ENCODE data around the gene ZNF324. TPM values are rescaled to one million over a fixed set of nuclear protein-coding genes. Genes with fewer than 3 reads are reported as not detected.

ZNF324 gene
- total and polyA plus RNA-seq, 2 of the 13 experiments (the other 11 are each of a cell fraction or from before 2014, with no cell fraction given): 1.1 to 4.7 TPM

- peak; percentile 75 for TF ChIP-seq ZBTB33 (CRISPR knock-in tag; IDR thresholded peaks at IDR 0.05)
- peak; percentile 81; the same call in 1 of the 2 replicates for TF ChIP-seq SAFB2 (CRISPR knock-in tag; IDR thresholded peaks at IDR 0.05; ENCODE audit: borderline replicate concordance, low read depth)
- TF ChIP-seq HINFP (CRISPR knock-in tag; IDR thresholded peaks at IDR 0.05; ENCODE audit: low read depth): peak; percentile 78; the same call in 1 of the 2 replicates
- peak; percentile 95 for TF ChIP-seq ZSCAN21 (CRISPR knock-in tag; IDR thresholded peaks at IDR 0.05; ENCODE audit: borderline replicate concordance)
- TF ChIP-seq HMGXB3 (CRISPR knock-in tag; IDR thresholded peaks at IDR 0.05; ENCODE audit: borderline replicate concordance): no peak
- 0 out of 2 replicates have a peak, but pooled peaks have one; percentile 47 for TF ChIP-seq ZNF180 (CRISPR knock-in tag; IDR thresholded peaks at IDR 0.05; ENCODE audit: borderline replicate concordance, low read depth)
- no peak for TF ChIP-seq SIN3A (IDR thresholded peaks at IDR 0.05; ENCODE audit: borderline replicate concordance, low read depth, low read length)
- TF ChIP-seq ARID5B (CRISPR knock-in tag; IDR thresholded peaks at IDR 0.05): peak; percentile 24; the same call in 1 of the 2 replicates
- TF ChIP-seq POLR2AphosphoS2 (IDR thresholded peaks at IDR 0.05; ENCODE audit: low read depth, low read length): no peak
- TF ChIP-seq PHF8 (CRISPR knock-in tag; IDR thresholded peaks at IDR 0.05): peak; percentile 55
- TF ChIP-seq MIXL1 (CRISPR knock-in tag; IDR thresholded peaks at IDR 0.05): peak; percentile 27; the same call in 1 of the 2 replicates
- TF ChIP-seq PATZ1 (CRISPR knock-in tag; IDR thresholded peaks at IDR 0.05): no peak
- TF ChIP-seq ZNF343 (CRISPR knock-in tag; IDR thresholded peaks at IDR 0.05): peak; percentile 80; the same call in 1 of the 2 replicates
Observed at GRCh38 chr19:58513694-58514563, 47.0 kb downstream of the ZNF324 start (continued).
